ENCODE data around the gene MTNR1A.
"Not testable (repeated sequence)": the region's sequence is repeated elsewhere in the genome, so short reads cannot be mapped to it uniquely, and the experiment has no call there.

DNA sequence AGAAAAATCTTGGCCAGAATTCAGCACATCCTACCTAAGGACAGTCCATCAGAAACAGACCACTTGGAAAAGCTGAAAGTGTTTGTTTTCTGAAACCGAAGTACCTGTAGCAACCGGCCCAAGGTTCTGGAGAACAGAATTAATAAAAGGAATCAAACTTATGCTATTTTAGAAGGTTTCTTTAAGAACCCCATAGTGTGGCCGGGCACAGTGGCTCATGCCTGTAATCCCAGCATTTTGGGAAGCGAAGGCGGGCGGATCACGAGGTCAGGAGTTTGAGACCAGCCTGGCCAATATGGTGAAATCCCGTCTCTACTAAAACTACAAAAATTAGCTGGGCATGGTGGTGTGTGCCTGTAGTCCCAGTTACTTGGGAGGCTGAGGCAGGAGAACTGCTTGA, 50.6 kb downstream of the MTNR1A start:
- not testable (repeated sequence) for TF ChIP-seq POLR2AphosphoS5 (IDR thresholded peaks at IDR 0.05; ENCODE audit: low read depth); EZH2 (IDR thresholded peaks at IDR 0.05; ENCODE audit: low read depth, unreplicated experiment); EZH2phosphoT487 (IDR thresholded peaks at IDR 0.05; ENCODE audit: unreplicated experiment); CREB1 (CRISPR knock-in tag; IDR thresholded peaks at IDR 0.05; ENCODE audit: low read depth); ZNF331 (CRISPR knock-in tag; IDR thresholded peaks at IDR 0.05; ENCODE audit: low read depth); JUNB (IDR thresholded peaks at IDR 0.05; ENCODE audit: unreplicated experiment); STAT1 (IDR thresholded peaks at IDR 0.05; ENCODE audit: unreplicated experiment); ZNF114 (CRISPR knock-in tag; IDR thresholded peaks at IDR 0.05)
- TF ChIP-seq, protein P1, sequence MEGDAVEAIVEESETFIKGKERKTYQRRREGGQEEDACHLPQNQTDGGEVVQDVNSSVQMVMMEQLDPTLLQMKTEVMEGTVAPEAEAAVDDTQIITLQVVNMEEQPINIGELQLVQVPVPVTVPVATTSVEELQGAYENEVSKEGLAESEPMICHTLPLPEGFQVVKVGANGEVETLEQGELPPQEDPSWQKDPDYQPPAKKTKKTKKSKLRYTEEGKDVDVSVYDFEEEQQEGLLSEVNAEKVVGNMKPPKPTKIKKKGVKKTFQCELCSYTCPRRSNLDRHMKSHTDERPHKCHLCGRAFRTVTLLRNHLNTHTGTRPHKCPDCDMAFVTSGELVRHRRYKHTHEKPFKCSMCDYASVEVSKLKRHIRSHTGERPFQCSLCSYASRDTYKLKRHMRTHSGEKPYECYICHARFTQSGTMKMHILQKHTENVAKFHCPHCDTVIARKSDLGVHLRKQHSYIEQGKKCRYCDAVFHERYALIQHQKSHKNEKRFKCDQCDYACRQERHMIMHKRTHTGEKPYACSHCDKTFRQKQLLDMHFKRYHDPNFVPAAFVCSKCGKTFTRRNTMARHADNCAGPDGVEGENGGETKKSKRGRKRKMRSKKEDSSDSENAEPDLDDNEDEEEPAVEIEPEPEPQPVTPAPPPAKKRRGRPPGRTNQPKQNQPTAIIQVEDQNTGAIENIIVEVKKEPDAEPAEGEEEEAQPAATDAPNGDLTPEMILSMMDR (conservative IDR thresholded peaks at IDR 0.05; ENCODE audit: low read depth in 2 of 2): not testable (repeated sequence)
- TF ChIP-seq, protein P2, sequence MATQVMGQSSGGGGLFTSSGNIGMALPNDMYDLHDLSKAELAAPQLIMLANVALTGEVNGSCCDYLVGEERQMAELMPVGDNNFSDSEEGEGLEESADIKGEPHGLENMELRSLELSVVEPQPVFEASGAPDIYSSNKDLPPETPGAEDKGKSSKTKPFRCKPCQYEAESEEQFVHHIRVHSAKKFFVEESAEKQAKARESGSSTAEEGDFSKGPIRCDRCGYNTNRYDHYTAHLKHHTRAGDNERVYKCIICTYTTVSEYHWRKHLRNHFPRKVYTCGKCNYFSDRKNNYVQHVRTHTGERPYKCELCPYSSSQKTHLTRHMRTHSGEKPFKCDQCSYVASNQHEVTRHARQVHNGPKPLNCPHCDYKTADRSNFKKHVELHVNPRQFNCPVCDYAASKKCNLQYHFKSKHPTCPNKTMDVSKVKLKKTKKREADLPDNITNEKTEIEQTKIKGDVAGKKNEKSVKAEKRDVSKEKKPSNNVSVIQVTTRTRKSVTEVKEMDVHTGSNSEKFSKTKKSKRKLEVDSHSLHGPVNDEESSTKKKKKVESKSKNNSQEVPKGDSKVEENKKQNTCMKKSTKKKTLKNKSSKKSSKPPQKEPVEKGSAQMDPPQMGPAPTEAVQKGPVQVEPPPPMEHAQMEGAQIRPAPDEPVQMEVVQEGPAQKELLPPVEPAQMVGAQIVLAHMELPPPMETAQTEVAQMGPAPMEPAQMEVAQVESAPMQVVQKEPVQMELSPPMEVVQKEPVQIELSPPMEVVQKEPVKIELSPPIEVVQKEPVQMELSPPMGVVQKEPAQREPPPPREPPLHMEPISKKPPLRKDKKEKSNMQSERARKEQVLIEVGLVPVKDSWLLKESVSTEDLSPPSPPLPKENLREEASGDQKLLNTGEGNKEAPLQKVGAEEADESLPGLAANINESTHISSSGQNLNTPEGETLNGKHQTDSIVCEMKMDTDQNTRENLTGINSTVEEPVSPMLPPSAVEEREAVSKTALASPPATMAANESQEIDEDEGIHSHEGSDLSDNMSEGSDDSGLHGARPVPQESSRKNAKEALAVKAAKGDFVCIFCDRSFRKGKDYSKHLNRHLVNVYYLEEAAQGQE (IDR thresholded peaks at IDR 0.05; ENCODE audit: unreplicated experiment): not testable (repeated sequence)
- TF ChIP-seq, protein P3, sequence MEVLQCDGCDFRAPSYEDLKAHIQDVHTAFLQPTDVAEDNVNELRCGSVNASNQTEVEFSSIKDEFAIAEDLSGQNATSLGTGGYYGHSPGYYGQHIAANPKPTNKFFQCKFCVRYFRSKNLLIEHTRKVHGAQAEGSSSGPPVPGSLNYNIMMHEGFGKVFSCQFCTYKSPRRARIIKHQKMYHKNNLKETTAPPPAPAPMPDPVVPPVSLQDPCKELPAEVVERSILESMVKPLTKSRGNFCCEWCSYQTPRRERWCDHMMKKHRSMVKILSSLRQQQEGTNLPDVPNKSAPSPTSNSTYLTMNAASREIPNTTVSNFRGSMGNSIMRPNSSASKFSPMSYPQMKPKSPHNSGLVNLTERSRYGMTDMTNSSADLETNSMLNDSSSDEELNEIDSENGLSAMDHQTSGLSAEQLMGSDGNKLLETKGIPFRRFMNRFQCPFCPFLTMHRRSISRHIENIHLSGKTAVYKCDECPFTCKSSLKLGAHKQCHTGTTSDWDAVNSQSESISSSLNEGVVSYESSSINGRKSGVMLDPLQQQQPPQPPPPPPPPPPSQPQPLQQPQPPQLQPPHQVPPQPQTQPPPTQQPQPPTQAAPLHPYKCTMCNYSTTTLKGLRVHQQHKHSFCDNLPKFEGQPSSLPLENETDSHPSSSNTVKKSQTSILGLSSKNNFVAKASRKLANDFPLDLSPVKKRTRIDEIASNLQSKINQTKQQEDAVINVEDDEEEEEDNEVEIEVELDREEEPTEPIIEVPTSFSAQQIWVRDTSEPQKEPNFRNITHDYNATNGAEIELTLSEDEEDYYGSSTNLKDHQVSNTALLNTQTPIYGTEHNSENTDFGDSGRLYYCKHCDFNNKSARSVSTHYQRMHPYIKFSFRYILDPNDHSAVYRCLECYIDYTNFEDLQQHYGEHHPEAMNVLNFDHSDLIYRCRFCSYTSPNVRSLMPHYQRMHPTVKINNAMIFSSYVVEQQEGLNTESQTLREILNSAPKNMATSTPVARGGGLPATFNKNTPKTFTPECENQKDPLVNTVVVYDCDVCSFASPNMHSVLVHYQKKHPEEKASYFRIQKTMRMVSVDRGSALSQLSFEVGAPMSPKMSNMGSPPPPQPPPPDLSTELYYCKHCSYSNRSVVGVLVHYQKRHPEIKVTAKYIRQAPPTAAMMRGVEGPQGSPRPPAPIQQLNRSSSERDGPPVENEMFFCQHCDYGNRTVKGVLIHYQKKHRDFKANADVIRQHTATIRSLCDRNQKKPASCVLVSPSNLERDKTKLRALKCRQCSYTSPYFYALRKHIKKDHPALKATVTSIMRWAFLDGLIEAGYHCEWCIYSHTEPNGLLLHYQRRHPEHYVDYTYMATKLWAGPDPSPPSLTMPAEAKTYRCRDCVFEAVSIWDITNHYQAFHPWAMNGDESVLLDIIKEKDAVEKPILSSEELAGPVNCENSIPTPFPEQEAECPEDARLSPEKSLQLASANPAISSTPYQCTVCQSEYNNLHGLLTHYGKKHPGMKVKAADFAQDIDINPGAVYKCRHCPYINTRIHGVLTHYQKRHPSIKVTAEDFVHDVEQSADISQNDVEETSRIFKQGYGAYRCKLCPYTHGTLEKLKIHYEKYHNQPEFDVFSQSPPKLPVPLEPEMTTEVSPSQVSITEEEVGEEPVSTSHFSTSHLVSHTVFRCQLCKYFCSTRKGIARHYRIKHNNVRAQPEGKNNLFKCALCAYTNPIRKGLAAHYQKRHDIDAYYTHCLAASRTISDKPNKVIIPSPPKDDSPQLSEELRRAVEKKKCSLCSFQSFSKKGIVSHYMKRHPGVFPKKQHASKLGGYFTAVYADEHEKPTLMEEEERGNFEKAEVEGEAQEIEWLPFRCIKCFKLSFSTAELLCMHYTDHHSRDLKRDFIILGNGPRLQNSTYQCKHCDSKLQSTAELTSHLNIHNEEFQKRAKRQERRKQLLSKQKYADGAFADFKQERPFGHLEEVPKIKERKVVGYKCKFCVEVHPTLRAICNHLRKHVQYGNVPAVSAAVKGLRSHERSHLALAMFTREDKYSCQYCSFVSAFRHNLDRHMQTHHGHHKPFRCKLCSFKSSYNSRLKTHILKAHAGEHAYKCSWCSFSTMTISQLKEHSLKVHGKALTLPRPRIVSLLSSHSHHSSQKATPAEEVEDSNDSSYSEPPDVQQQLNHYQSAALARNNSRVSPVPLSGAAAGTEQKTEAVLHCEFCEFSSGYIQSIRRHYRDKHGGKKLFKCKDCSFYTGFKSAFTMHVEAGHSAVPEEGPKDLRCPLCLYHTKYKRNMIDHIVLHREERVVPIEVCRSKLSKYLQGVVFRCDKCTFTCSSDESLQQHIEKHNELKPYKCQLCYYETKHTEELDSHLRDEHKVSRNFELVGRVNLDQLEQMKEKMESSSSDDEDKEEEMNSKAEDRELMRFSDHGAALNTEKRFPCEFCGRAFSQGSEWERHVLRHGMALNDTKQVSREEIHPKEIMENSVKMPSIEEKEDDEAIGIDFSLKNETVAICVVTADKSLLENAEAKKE (CRISPR knock-in tag; IDR thresholded peaks at IDR 0.05): not testable (repeated sequence)
- TF ChIP-seq, protein P4, sequence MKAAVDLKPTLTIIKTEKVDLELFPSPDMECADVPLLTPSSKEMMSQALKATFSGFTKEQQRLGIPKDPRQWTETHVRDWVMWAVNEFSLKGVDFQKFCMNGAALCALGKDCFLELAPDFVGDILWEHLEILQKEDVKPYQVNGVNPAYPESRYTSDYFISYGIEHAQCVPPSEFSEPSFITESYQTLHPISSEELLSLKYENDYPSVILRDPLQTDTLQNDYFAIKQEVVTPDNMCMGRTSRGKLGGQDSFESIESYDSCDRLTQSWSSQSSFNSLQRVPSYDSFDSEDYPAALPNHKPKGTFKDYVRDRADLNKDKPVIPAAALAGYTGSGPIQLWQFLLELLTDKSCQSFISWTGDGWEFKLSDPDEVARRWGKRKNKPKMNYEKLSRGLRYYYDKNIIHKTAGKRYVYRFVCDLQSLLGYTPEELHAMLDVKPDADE (IDR thresholded peaks at IDR 0.05): not testable (repeated sequence)
